Aorta (tissue), 4 donors: ENCODE data around the gene FLYWCH1. TPM values are rescaled to one million over a fixed set of nuclear protein-coding genes. Genes with fewer than 3 reads are reported as not detected.

ENCODE experiments used
- polyA plus RNA-seq, 2 donors: library from polyadenylated mRNA; stranded (reverse); fragments of 200-250 nt; gene quantifications; one replicate each; pipeline ENCODE4 v1.2.3, GENCODE V29; 2013
- total RNA-seq, 2 donors: library from RNA; stranded (reverse); fragmentation: NEBNext Ultra II Directional; extraction: Animal tissue kit (Norgen Biotek cat#: 25700); gene quantifications; one replicate each; pipeline ENCODE4 v1.2.1, GENCODE V29; 2021
- donor health status: healthy with polysubstance abuse.
- donor health status: Bipolar disorder and iron deficiency.
- donor health status: DM: no; HTN: no; CAD: no.
- donor health status: DM: yes; HTN: yes; CAD: no.

FLYWCH1 gene
- total and polyA plus RNA-seq, 4 donors, result 24.2 to 103 (median 56.5) TPM

Other genes starting within 250 kb of the FLYWCH1 start
- 10 to 100 TPM; 14.3 to 15.5 TPM for gene KCTD5, start 229.4 kb upstream of the FLYWCH1 start, total RNA-seq
- gene KCTD5, start 229.4 kb upstream of the FLYWCH1 start, polyA plus RNA-seq, result 10 to 100 TPM in 1 of 2 donors, 1 to 10 TPM in 1; 9.7 to 13.0 TPM
- gene PRSS27, start 191.7 kb upstream of the FLYWCH1 start, total RNA-seq, result 1 to 10 TPM; 1.3 to 2.2 TPM
- gene PRSS27, start 191.7 kb upstream of the FLYWCH1 start, polyA plus RNA-seq, result 1 to 10 TPM; 1.4 to 1.6 TPM
- 100 to 1,000 TPM; 552 to 716 TPM for gene SRRM2, start 159.3 kb upstream of the FLYWCH1 start, total RNA-seq
- 100 to 1,000 TPM; 194 to 946 TPM for gene SRRM2, start 159.3 kb upstream of the FLYWCH1 start, polyA plus RNA-seq
- gene ELOB, start 134.7 kb upstream of the FLYWCH1 start, total RNA-seq, result 100 to 1,000 TPM; 146 to 174 TPM
- gene ELOB, start 134.7 kb upstream of the FLYWCH1 start, polyA plus RNA-seq, result 100 to 1,000 TPM; 368 to 843 TPM
- gene PRSS33, start 124.4 kb upstream of the FLYWCH1 start, total RNA-seq, result not detected
- gene PRSS33, start 124.4 kb upstream of the FLYWCH1 start, polyA plus RNA-seq, result under 1 TPM in 1 of 2 donors, not detected in 1; 0.08 TPM
- gene PRSS41, start 113.5 kb upstream of the FLYWCH1 start, total RNA-seq, result not detected
- gene PRSS41, start 113.5 kb upstream of the FLYWCH1 start, polyA plus RNA-seq, result not detected
- gene PRSS21, start 94.7 kb upstream of the FLYWCH1 start, total RNA-seq, result not detected
- gene PRSS21, start 94.7 kb upstream of the FLYWCH1 start, polyA plus RNA-seq, result not detected
- under 1 TPM in 1 of 2 donors, not detected in 1; 0.48 TPM for gene ZG16B, start 81.6 kb upstream of the FLYWCH1 start, total RNA-seq
- gene ZG16B, start 81.6 kb upstream of the FLYWCH1 start, polyA plus RNA-seq, result 1 to 10 TPM in 1 of 2 donors, not detected in 1; 4.8 TPM
- not detected for gene PRSS22, start 53.8 kb upstream of the FLYWCH1 start, total RNA-seq
- gene PRSS22, start 53.8 kb upstream of the FLYWCH1 start, polyA plus RNA-seq, result 1 to 10 TPM in 1 of 2 donors, under 1 TPM in 1; 0.31 to 1.5 TPM
- 10 to 100 TPM; 11.5 to 14.6 TPM for gene FLYWCH2, start 28.7 kb upstream of the FLYWCH1 start, total RNA-seq
- gene FLYWCH2, start 28.7 kb upstream of the FLYWCH1 start, polyA plus RNA-seq, result 10 to 100 TPM; 18.8 to 32.6 TPM
- gene KREMEN2, start 52.3 kb downstream of the FLYWCH1 start, total RNA-seq, result not detected
- not detected for gene KREMEN2, start 52.3 kb downstream of the FLYWCH1 start, polyA plus RNA-seq
- gene PAQR4, start 57.4 kb downstream of the FLYWCH1 start, total RNA-seq, result 1 to 10 TPM; 4.0 to 5.7 TPM
- 1 to 10 TPM; 1.5 to 2.6 TPM for gene PAQR4, start 57.4 kb downstream of the FLYWCH1 start, polyA plus RNA-seq
- 1 to 10 TPM; 1.5 to 2.4 TPM for gene PKMYT1, start 68.5 kb downstream of the FLYWCH1 start, total RNA-seq
- gene PKMYT1, start 68.5 kb downstream of the FLYWCH1 start, polyA plus RNA-seq, result 1 to 10 TPM; 1.1 to 2.4 TPM
- under 1 TPM in 1 of 2 donors, not detected in 1; 0.18 TPM for gene CLDN9, start 101.0 kb downstream of the FLYWCH1 start, total RNA-seq
- under 1 TPM in 1 of 2 donors, not detected in 1; 0.20 TPM for gene CLDN9, start 101.0 kb downstream of the FLYWCH1 start, polyA plus RNA-seq
- not detected for gene CLDN6, start 106.3 kb downstream of the FLYWCH1 start, total RNA-seq
- gene CLDN6, start 106.3 kb downstream of the FLYWCH1 start, polyA plus RNA-seq, result not detected
- gene TNFRSF12A, start 108.4 kb downstream of the FLYWCH1 start, total RNA-seq, result 100 to 1,000 TPM in 1 of 2 donors, 10 to 100 TPM in 1; 60.4 to 271 TPM
- gene TNFRSF12A, start 108.4 kb downstream of the FLYWCH1 start, polyA plus RNA-seq, result 100 to 1,000 TPM in 1 of 2 donors, 10 to 100 TPM in 1; 84.9 to 107 TPM
- 10 to 100 TPM; 88.5 to 99.7 TPM for gene HCFC1R1, start 112.0 kb downstream of the FLYWCH1 start, total RNA-seq
- gene HCFC1R1, start 112.0 kb downstream of the FLYWCH1 start, polyA plus RNA-seq, result 100 to 1,000 TPM; 299 to 303 TPM
- gene THOC6, start 112.1 kb downstream of the FLYWCH1 start, total RNA-seq, result 10 to 100 TPM; 18.9 to 29.8 TPM
- 10 to 100 TPM; 18.5 to 60.6 TPM for gene THOC6, start 112.1 kb downstream of the FLYWCH1 start, polyA plus RNA-seq
- under 1 TPM; 0.10 to 0.18 TPM for gene BICDL2, start 125.0 kb downstream of the FLYWCH1 start, total RNA-seq
- gene BICDL2, start 125.0 kb downstream of the FLYWCH1 start, polyA plus RNA-seq, result 1 to 10 TPM in 1 of 2 donors, under 1 TPM in 1; 0.05 to 3.6 TPM
- gene MMP25, start 134.6 kb downstream of the FLYWCH1 start, total RNA-seq, result 10 to 100 TPM in 1 of 2 donors, 1 to 10 TPM in 1; 3.2 to 11.4 TPM
- under 1 TPM; 0.36 to 0.75 TPM for gene MMP25, start 134.6 kb downstream of the FLYWCH1 start, polyA plus RNA-seq
- 10 to 100 TPM; 30.2 to 71.6 TPM for gene IL32, start 153.7 kb downstream of the FLYWCH1 start, total RNA-seq
- 100 to 1,000 TPM in 1 of 2 donors, 10 to 100 TPM in 1; 18.2 to 137 TPM for gene IL32, start 153.7 kb downstream of the FLYWCH1 start, polyA plus RNA-seq
- gene ZSCAN10, start 187.4 kb downstream of the FLYWCH1 start, total RNA-seq, result not detected
- not detected for gene ZSCAN10, start 187.4 kb downstream of the FLYWCH1 start, polyA plus RNA-seq
- 10 to 100 TPM in 1 of 2 donors, 1 to 10 TPM in 1; 7.1 to 10.0 TPM for gene ZNF205, start 200.7 kb downstream of the FLYWCH1 start, total RNA-seq
- gene ZNF205, start 200.7 kb downstream of the FLYWCH1 start, polyA plus RNA-seq, result 10 to 100 TPM in 1 of 2 donors, 1 to 10 TPM in 1; 8.9 to 36.6 TPM
- 1 to 10 TPM; 8.0 to 8.6 TPM for gene ZNF213, start 223.1 kb downstream of the FLYWCH1 start, total RNA-seq
- gene ZNF213, start 223.1 kb downstream of the FLYWCH1 start, polyA plus RNA-seq, result 1 to 10 TPM; 2.3 to 5.6 TPM